NCI-H345 treated with DMSO at 0.1 percent for 48 hours (cell line): ENCODE results near the gene TTYH1.
"Not testable (repeated sequence)": the region's sequence is repeated elsewhere in the genome, so short reads cannot be mapped to it uniquely, and the experiment has no call there.

ENCODE experiments used
- DNase-seq: peaks from one replicate; lab custom pipeline; 2025; ENCODE audit not compliant: unreplicated experiment; lab: John Stamatoyannopoulos, UW

TTYH1 gene

DNA sequence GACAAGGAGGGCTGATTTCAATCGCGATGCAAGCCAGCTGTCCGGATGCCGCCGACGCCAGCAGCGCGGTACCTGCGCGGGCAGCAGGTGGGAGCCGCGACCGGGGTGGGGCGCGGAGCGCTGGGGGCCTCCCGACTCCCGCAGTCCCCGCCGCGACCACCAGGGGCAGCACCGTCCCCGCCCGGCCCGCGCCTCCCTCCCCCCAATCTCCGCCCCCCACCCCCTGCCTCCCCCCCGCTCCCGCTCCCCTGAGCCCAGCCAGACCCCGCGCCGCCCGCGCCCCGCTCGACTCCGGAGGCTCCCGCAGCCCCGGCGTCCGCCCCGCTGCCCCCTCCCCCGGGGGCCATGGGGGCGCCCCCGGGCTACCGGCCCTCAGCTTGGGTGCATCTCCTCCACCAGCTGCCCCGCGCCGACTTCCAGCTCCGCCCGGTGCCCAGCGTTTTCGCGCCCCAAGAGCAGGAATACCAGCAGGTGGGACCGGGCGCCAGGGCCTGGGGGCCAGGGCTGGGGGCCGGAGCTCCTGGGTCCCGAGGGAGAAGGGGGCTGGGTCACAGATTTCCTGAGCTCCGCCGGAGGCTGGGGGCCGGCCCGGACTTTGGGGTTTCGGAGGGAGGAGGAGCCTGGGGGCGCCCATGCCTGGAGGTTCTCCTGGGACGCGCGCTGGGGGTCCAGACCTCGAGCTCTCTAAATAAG lies at the start of gene TTYH1:
TSS of gene TTYH1 (plus strand) at position 257 of the 693 bp plus-strand sequence. CDS start at position 346, 89 bp downstream.
- DNase-seq, result no peak

GRCh38 chr19:54365798-54366197 lies 49.5 kb upstream of the TTYH1 start:
- DNase-seq, result not testable (repeated sequence)

GRCh38 chr19:54366811-54367210 lies 48.5 kb upstream of the TTYH1 start:
- no peak for DNase-seq

GRCh38 chr19:54369082-54369687 lies 46.1 kb upstream of the TTYH1 start:
- no peak for DNase-seq

DNA sequence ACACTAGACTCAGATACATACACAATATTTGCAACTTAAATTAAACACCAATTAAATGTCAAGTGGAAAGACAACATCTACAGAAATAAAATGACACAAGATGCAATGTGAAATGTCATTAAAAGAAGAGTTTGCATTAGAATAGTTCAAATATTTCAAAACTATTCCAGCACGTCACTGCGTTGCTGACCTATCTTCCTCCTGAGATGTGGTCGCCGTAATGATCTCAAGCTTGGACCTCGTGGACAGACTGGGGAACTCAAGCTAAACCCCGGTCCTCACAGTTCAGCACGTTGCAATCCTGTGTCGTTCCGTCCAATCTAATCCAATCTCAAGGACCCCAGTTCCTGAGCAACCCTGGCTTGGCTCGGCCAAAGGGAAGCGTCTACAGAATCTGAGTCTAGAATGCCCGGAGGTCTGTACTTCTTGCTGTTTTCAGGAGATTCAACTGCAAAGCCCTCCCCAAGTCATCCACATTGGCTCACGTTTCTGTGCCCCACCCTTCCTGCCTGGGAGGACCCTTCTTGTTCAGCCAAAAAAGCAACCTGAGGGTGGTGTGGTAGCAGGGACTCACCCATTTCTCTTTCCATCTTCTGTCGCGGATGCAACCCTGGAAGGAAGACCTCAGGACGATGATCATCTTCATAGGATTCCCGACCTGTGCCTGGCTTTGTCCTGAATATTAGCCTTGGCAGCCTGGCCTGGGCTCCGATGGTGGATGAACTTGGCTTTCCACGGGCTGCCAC lies 45.4 kb upstream of the TTYH1 start:
- DNase-seq, result not testable (repeated sequence)

DNA sequence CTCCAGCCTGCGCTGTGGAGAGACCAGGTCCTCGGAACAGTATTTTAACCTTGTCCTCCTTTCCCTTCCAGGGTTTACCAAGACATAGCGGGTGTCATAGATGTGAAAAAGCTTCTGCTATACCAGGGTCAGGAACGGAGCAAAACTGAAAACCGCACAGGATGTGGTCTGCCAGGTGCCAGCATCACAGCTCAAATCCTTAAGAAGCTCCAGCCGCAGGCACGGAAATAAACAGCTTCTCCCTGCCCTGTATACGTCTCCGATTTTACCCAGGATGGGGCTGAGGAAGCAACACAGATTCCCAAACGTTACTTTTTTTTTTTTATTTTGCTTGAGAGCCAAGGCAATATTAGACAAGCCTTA lies 44.8 kb upstream of the TTYH1 start:
- not testable (repeated sequence) for DNase-seq

GRCh38 chr19:54371453-54371852 lies 43.8 kb upstream of the TTYH1 start:
- DNase-seq, result not testable (repeated sequence)

GRCh38 chr19:54373781-54374631 lies 41.3 kb upstream of the TTYH1 start:
- DNase-seq, result no peak

GRCh38 chr19:54375181-54375938 lies 39.9 kb upstream of the TTYH1 start:
- not testable (repeated sequence) for DNase-seq

- no peak for DNase-seq
Observed at GRCh38 chr19:54376610-54377285, 38.5 kb upstream of the TTYH1 start.

GRCh38 chr19:54379187-54379678 lies 36.0 kb upstream of the TTYH1 start:
- DNase-seq, result no peak

GRCh38 chr19:54380897-54381296 lies 34.4 kb upstream of the TTYH1 start:
- no peak for DNase-seq

- not testable (repeated sequence) for DNase-seq
Observed at GRCh38 chr19:54382041-54382440, 33.2 kb upstream of the TTYH1 start.

- DNase-seq, result no peak
Observed at GRCh38 chr19:54383330-54383729, 31.9 kb upstream of the TTYH1 start.

DNA sequence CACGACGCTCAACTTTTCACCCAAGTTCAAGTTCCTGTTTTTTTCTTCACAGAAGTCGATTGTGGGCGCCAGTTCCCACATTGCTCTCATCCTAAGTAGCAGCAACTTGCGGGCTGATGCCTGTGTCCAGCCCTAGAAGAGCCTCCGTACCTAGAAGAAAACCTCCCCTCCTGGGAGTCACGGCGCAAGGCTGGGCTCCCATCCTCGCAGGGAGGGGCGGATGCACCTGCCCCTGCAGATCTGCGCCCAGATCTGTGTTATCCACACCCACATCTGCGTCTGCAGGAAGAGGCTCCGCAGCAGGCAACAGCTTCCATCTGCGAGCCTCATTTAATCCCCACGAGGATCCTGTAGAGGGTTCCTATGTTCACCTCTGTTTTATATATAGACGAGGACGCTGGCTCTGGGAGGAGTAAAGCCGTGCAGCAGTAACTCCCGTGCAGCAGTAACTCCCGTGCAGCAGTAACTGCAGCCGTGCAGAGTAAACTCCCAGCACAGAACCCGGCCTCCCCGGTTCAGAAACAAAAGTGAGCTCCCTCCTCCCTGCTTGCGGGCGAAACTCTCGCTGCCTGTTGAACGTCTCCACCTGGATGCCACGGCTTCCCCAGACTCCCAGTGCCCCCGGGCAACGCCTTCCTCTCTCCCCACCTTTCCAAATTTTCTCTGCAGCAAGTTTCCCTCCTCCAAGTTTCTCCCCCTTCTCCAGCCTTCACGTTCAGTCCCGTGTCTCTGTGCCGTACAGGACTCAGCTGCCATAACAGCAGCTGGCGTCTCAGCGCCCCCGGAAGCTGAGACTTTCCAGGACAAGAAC lies 27.1 kb upstream of the TTYH1 start:
- no peak for DNase-seq

DNA sequence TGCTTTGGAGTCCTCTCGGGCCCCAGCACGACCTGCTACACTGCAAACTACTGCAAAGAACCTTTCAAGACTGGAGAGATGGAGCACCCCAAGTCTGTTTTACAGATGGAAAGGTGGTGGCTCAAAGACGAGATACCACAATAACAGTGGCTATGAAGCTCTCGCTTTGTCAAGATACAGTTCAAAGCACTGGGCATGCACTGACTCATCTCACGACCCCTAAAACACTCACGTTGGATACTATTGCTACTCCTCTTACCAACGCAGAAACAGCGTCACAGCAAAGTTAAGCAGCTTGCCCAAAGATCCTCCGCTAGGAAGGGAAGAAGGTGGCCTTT lies 26.5 kb upstream of the TTYH1 start:
- DNase-seq, result no peak

DNA sequence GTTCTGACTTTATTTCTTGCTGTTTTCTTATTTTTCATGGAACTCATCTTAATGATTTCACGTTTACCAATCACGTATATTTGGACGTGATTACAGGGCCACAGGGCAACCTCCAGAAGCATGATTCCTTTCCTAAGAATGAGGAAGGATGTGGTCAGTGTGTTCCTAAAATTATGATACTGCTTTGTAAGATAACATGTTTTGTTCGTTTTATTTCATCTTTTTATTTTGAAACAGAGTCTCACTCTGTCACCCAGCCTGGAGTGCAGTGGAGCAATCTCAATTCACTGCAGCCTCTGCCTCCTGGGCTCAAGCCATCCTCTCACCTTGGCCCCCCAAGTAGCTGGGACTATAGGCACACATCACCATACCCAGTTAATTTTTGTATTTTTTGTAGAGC lies 25.7 kb upstream of the TTYH1 start:
- no peak for DNase-seq

- no peak for DNase-seq
Observed at GRCh38 chr19:54390942-54391577, 24.2 kb upstream of the TTYH1 start.
